ENCODE results near the gene TMEM72. TPM values are rescaled to one million over a fixed set of nuclear protein-coding genes. Genes with fewer than 3 reads are reported as not detected.
A peak's percentile ranks its signal among the peaks of the same experiment; 100 is the strongest.

The TMEM72 gene
- total RNA-seq, 1 experiment from 2014 or later, result not detected

DNA sequence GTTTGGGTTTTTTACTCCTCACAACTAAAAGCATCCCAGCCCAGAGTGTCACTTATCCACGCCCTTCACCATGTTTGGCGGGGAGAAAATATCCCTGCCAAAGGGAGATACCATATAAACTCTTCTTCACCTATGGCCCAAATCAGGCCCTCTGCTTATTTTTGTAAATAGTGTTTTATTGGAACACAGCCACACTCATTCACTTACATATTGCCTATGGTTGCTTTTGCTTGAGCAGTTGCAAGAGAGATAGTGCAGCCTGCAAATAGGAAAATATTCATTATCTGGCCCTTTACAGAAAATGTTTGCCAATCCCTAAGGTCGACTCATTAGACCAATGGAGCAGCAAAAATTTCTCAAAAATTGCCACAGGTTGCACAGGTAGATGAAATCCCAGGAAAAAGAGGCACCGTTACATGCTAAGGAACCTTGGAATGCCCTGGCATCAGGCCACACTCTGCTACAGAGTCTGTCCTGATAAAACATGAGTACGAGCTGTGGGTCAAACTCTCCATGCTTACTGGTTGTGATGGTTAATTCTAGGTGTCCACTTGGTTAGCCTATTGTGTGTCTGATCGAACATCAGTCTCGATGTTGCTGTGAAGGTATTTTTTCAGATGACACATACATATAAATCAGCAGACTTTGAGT, 40.6 kb downstream of the TMEM72 start:
- no peak for DNase-seq (ENCODE audit: extremely low read depth, low read depth)

- DNase-seq (ENCODE audit: extremely low read depth, low read depth), result no peak
These were observed 41.7 kb downstream of the TMEM72 start for GRCh38 chr10:44952779-44953231.

DNA sequence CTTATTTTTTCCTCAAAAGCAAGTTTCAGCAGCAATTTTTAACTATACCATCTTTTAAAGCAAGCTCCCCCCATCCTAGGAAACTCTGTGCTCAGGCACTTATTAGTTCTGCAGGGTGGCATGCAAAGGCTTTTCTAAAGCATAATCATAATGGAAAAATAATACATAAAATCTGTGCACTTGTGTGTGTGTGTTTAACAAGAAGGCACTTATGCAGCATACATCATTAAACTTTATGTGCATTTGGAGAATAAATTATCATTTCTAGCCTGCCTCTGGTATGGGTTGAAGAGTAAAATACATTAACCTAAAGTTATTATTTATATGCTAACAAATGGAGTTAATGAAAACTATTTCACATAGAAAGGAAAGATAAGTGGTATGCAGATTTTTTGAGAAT, 42.9 kb downstream of the TMEM72 start:
- DNase-seq (ENCODE audit: extremely low read depth, low read depth), result no peak

DNA sequence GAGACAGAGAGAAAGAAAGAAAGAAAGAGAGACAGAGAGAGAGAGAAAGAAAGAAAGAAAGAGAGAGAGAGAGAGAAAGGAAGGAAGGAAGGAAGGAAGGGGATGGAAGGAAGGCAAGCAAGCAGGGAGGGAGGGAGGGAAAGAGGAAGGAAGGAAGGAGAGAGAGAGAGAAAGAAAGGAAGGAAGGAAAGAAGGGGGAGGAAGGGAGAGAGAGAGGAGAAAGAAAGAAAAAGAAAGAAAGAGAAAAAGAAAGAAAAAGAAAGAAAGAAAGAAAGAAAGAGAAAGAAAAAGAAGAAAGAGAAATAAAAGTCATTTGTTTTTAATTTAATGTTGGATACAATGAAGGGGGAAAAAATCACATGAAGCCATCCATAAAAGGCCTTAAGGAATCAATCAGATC, 43.8 kb downstream of the TMEM72 start:
- DNase-seq (ENCODE audit: extremely low read depth, low read depth), result no peak

- DNase-seq (ENCODE audit: extremely low read depth, low read depth), result no peak
These were observed 44.4 kb downstream of the TMEM72 start for GRCh38 chr10:44955413-44956070.

- DNase-seq (ENCODE audit: extremely low read depth, low read depth), result no peak
These were observed 45.1 kb downstream of the TMEM72 start for GRCh38 chr10:44956226-44956625.

DNA sequence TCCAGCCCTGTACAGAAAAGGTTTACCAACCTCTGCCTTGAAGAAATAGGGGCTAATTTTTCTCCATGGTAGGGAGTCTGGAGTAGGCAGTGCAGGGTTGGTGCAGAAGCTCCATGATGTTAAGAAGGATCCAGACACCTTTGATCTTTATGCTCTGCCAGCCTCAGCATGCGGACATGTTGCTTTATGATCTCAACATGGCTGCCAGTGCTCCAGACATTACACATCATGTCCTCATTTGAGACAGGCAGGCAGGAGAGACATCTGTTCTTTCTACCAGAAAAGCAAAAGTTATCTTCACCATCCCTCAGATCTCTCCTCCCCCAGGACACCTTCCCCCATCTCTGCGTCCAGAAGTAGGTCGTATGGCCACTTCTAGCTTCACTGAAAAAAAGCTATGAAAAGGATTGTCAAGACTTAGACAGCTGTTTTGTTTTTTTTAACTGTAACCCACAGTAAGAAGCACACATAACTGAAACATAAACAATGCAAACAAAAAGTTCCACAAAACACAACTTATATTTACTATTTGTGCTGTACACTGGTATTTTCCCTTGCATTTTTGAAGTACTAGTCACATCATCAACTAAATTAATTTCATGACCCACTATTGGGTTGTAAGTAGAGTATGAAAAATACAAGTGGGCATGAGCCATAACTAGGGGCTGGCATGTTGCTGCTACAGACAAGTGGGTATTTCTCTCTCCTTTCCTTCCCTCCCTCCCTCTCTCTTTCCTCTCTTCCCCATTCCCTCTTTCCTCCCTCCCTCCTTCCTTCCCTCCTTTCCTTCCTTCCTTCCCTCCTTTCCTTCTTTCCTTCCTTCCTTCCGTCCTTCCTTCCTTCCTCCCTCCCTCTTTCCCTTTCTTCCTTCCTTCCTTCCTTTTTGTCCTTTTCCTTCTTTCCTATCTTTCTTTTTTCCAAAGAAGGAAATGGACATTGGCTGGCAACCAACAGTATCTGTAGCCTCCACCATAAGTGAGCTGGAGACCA, 45.9 kb downstream of the TMEM72 start:
- DNase-seq (ENCODE audit: extremely low read depth, low read depth), result no peak

GRCh38 chr10:44958196-44958897, 47.2 kb downstream of the TMEM72 start:
- peak; percentile 17 for DNase-seq (ENCODE audit: extremely low read depth, low read depth)

DNA sequence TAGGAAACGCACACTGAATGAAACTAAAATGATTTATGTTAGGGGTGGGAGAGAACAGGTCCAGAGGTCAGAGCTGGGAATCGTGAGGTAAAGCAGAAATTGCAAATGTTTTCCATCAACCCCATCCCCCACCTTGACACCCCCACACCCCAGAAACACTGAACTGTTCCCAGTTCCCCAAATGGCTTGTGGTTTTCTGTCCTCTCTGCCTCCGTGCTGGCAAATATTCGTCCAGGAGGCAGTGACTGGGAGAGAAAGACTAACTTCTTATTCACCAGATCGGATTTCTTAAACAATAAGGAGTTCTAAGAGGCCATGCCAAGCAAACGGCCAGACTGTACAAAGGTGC, 47.7 kb downstream of the TMEM72 start:
- DNase-seq (ENCODE audit: extremely low read depth, low read depth), result no peak

- peak; percentile 81 for DNase-seq (ENCODE audit: extremely low read depth, low read depth)
These were observed 48.3 kb downstream of the TMEM72 start, which contains the start of gene RASSF4 for GRCh38 chr10:44959247-44960087. TSS of gene RASSF4 (plus strand) at chr10:44959802. CDS start at chr10:44970203, 10,401 bp downstream.

DNA sequence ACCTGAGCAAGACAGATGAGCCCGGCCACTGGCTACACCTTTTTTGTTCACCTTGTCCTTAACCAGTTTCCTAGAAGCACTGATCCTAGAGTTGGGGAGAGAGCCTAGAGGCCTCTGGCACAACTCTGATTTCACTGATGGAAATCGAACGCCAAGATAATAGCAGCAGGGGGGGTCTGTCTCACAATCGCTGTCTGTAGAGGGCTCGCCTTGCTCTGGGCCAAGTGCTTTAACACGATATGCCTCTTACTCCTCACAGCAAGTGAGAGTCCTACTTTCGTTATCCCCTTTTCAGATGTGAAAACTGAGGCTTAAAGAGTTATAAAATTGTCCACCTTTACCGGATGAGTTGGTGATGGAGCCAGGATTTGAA, 48.9 kb downstream of the TMEM72 start:
- DNase-seq (ENCODE audit: extremely low read depth, low read depth), result no peak

DNA sequence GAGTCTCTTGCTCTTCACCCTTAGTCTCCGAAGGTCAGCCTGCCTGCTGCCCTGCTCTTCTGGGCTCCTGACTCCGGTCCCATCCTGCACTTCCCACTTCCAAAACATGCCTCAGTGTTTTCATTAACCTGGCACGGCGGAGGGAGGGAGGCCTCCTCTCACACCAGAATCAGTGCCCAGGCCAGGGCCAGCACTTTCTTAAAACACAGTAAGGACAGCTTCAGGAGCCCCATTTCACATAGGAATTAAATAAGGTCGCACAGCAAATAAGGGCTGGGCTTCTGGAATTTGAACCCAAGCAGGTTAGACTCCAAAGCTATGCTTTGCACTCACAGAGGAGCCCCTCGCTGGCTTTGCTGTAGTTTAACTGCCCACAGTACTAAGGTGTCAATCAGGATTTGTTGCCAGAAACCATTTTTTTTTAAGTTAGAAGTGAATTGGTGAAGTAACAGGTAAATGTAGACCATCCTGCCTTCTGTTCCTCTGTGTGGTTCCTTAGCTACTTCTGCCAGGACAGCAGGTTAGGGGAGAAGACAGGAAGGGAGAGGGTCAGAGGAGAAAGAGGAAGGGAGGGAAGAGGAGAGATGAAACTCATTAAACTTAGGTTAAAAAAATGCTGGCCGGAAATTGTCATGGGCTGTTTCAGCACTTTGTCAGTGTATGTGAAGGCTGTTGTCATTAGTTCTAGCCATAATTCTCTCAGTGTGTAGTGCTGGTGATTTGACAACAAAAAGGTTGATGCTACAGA, 49.5 kb downstream of the TMEM72 start:
- DNase-seq (ENCODE audit: extremely low read depth, low read depth), result no peak

- no peak for DNase-seq (ENCODE audit: extremely low read depth, low read depth)
These were observed 50.1 kb downstream of the TMEM72 start for GRCh38 chr10:44961230-44961571.

- DNase-seq (ENCODE audit: extremely low read depth, low read depth), result no peak
These were observed 51.0 kb downstream of the TMEM72 start for GRCh38 chr10:44961931-44962750.

GRCh38 chr10:44962870-44963738, 52.0 kb downstream of the TMEM72 start:
- DNase-seq (ENCODE audit: extremely low read depth, low read depth), result no peak

DNA sequence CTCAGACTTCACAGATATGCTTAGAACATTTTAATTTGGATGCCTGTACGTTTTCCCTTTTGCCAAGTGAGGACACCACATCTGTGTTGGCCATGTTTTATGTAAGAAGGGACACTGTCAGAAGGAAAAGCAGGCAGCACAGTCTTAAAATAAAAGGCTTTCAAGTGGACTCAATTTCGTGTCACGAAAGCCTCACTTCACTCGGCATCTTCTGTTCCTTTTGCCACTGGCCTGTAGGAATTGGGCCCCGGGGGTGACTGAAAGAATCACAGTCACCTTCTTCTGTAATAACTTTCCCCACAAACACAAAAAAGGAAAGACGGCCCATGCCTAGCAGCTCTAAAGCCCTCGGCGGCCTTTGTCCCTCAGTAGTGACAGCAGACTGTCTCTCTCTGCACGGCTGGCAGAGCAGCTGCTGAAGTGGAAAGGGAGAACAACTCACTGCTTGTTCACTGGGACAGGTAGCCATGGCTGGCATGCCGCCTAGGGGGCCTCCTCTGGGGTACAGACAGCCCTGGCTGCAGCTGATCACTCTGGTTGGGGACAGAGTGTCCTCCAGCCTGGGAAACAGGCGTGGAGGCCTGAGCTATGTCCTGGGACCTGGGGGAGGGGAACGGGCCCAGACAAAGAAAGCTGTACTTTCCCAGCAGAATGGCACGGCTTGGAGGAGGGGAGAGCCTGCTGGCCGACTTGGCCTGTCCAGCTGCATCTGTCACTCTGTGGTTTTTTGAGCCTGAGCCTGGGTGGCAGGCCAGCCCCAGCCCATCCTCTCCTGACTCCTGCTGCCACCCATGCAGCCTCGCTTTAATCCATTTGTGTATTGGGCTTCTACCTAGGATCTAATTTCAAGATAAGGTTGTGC, 52.9 kb downstream of the TMEM72 start:
- DNase-seq (ENCODE audit: extremely low read depth, low read depth), result no peak
